GM18520 (cell line): Measurements from ENCODE around the gene LTC4S.
A peak's percentile ranks its signal among the peaks of the same experiment; 100 is the strongest.

Source experiments
- ATAC-seq: cut with Tn5 transposase; IDR thresholded peaks from one replicate; pipeline ENCODE4 v1.9.1; 2021; ENCODE audit not compliant: unreplicated experiment

LTC4S gene

GRCh38 chr5:179795049-179795862 lies 1.5 kb downstream of the LTC4S start:
- no peak for ATAC-seq

- ATAC-seq, result peak; percentile 81
These were observed 2.4 kb downstream of the LTC4S start for GRCh38 chr5:179795863-179796833.

- no peak for ATAC-seq
These were observed 3.3 kb downstream of the LTC4S start for GRCh38 chr5:179796877-179797608.

GRCh38 chr5:179797741-179798140 lies 4.0 kb downstream of the LTC4S start:
- no peak for ATAC-seq

GRCh38 chr5:179798144-179798770 lies 4.5 kb downstream of the LTC4S start:
- ATAC-seq, result no peak

GRCh38 chr5:179798771-179799643 lies 5.2 kb downstream of the LTC4S start:
- ATAC-seq, result no peak

GRCh38 chr5:179799644-179799973 lies 5.8 kb downstream of the LTC4S start:
- no peak for ATAC-seq

- ATAC-seq, result no peak
These were observed 6.4 kb downstream of the LTC4S start for GRCh38 chr5:179800071-179800695.

- no peak for ATAC-seq
These were observed 7.0 kb downstream of the LTC4S start for GRCh38 chr5:179800696-179801201.

GRCh38 chr5:179801304-179802206 lies 7.8 kb downstream of the LTC4S start:
- no peak for ATAC-seq

GRCh38 chr5:179802207-179802883 lies 8.6 kb downstream of the LTC4S start:
- ATAC-seq, result no peak

GRCh38 chr5:179802950-179803562 lies 9.3 kb downstream of the LTC4S start:
- no peak for ATAC-seq

- no peak for ATAC-seq
These were observed 10.1 kb downstream of the LTC4S start for GRCh38 chr5:179803651-179804554.

- no peak for ATAC-seq
These were observed 10.8 kb downstream of the LTC4S start for GRCh38 chr5:179804555-179804947.

GRCh38 chr5:179805070-179805528 lies 11.3 kb downstream of the LTC4S start:
- no peak for ATAC-seq
